GM23338 (cell line): Measurements from ENCODE around the gene PTX3. TPM values are rescaled to one million over a fixed set of nuclear protein-coding genes. Genes with fewer than 3 reads are reported as not detected.

ENCODE experiments used
- ATAC-seq: fragments of 200-7000 bp; cut with Tn5 transposase; 3 replicates; pipeline ENCODE4 v1.9.1; 2020
- DNase-seq: peaks from one replicate; pipeline ENCODE4 v3.0.0-alpha.2; 2015; ENCODE audit warnings: low spot score
- H2AFZ ChIP-seq: fragments of 200-600 bp; sonication (generic); 2 replicates; pipeline ENCODE4 v1.8.0; 2016; ENCODE audit warnings: antibody characterized with exemption, mild to moderate bottlenecking, moderate library complexity
- H3F3A ChIP-seq: fragments of 200-600 bp; sonication (generic); replicated peaks from 2 replicates; pipeline ENCODE4 v1.8.0; 2017; ENCODE audit warnings: antibody characterized with exemption, mixed run types, low read depth
- H3K27ac ChIP-seq: fragments of 200-600 bp; sonication (generic); 2 replicates; pipeline ENCODE4 v1.6.1; 2016; ENCODE audit warnings: low read depth
- H3K27me3 ChIP-seq: fragments of 200-600 bp; sonication (generic); 2 replicates; pipeline ENCODE4 v1.8.0; 2016; ENCODE audit warnings: mild to moderate bottlenecking, mixed run types, moderate library complexity; ENCODE audit not compliant: insufficient read depth
- H3K36me3 ChIP-seq: fragments of 200-600 bp; sonication (generic); 2 replicates; pipeline ENCODE4 v1.8.0; 2016; ENCODE audit warnings: mild to moderate bottlenecking; ENCODE audit not compliant: insufficient read depth
- H3K4me1 ChIP-seq: fragments of 200-600 bp; sonication (generic); 2 replicates; pipeline ENCODE4 v1.8.0; 2016; ENCODE audit warnings: mild to moderate bottlenecking, moderate library complexity; ENCODE audit not compliant: insufficient read depth
- H3K4me2 ChIP-seq: fragments of 200-600 bp; sonication (generic); 2 replicates; pipeline ENCODE4 v1.7.1; 2017; ENCODE audit warnings: mixed run types
- H3K4me3 ChIP-seq: fragments of 200-600 bp; sonication (generic); 2 replicates; pipeline ENCODE4 v1.6.1; 2016; ENCODE audit warnings: mixed run types
- H3K79me2 ChIP-seq: fragments of 200-600 bp; sonication (generic); replicated peaks from 2 replicates; pipeline ENCODE4 v1.8.0; 2017; ENCODE audit warnings: mild to moderate bottlenecking; ENCODE audit not compliant: insufficient read depth
- H3K9me2 ChIP-seq: fragments of 200-600 bp; sonication (generic); 2 replicates; pipeline ENCODE4 v1.8.0; 2017; ENCODE audit not compliant: insufficient read depth
- H4K20me1 ChIP-seq: fragments of 200-600 bp; sonication (generic); replicated peaks from 2 replicates; pipeline ENCODE4 v1.8.0; 2017; ENCODE audit warnings: mild to moderate bottlenecking; ENCODE audit not compliant: insufficient read depth
- H3K27ac Mint-ChIP-seq: 2 replicates; pipeline ENCODE4 v1.8.0; 2020; ENCODE audit warnings: inconsistent platforms, mild to moderate bottlenecking, moderate library complexity, mixed read lengths
- H3K27me3 Mint-ChIP-seq: 3 replicates; pipeline ENCODE4 v1.8.0; 2022; ENCODE audit warnings: low read depth, mild to moderate bottlenecking, moderate library complexity, mixed read lengths, inconsistent platforms; ENCODE audit not compliant: insufficient read depth, poor library complexity
- H3K36me3 Mint-ChIP-seq: 3 replicates; pipeline ENCODE4 v1.8.0; 2021; ENCODE audit warnings: low read depth, mild to moderate bottlenecking, inconsistent platforms, moderate library complexity, mixed read lengths
- H3K4me1 Mint-ChIP-seq: 3 replicates; pipeline ENCODE4 v1.8.0; 2020; ENCODE audit warnings: mild to moderate bottlenecking, inconsistent platforms, mixed read lengths
- H3K4me3 Mint-ChIP-seq: 3 replicates; pipeline ENCODE4 v1.8.0; 2021; ENCODE audit warnings: moderate library complexity, mild to moderate bottlenecking, inconsistent platforms, mixed read lengths
- H3K9me3 Mint-ChIP-seq: 3 replicates; pipeline ENCODE4 v1.8.0; 2020; ENCODE audit warnings: moderate library complexity, mild to moderate bottlenecking, inconsistent platforms, mixed read lengths
- CTCF ChIP-seq, 2 experiments: fragments of 200-600 bp in 1 of 2; sonication (generic) in 1 of 2; conservative IDR thresholded peaks; 2 replicates each; pipeline versions ENCODE4 v1.5.1 to v1.6.1; 2016 to 2017; ENCODE audit warnings: antibody characterized with exemption in 2 of 2, low read depth in 2 of 2, mild to moderate bottlenecking in 2 of 2, moderate library complexity in 1 of 2
- EZH2phosphoT487 ChIP-seq: fragments of 200-600 bp; sonication (generic); IDR thresholded peaks from one replicate; pipeline ENCODE4 v1.8.1; 2018; ENCODE audit warnings: antibody characterized with exemption; ENCODE audit not compliant: unreplicated experiment
- JUNB ChIP-seq: IDR thresholded peaks from one replicate; pipeline ENCODE4 v1.6.1; 2016; ENCODE audit warnings: antibody characterized with exemption; ENCODE audit not compliant: unreplicated experiment
- NANOG ChIP-seq: IDR thresholded peaks from 2 replicates; pipeline ENCODE4 v1.6.1; 2016; ENCODE audit warnings: antibody characterized with exemption, borderline replicate concordance
- POLR2AphosphoS5 ChIP-seq: IDR thresholded peaks from 2 replicates; pipeline ENCODE4 v1.6.1; 2016; ENCODE audit warnings: antibody characterized with exemption, low read depth
- STAT1 ChIP-seq: IDR thresholded peaks from one replicate; pipeline ENCODE4 v1.6.1; 2016; ENCODE audit warnings: antibody characterized with exemption; ENCODE audit not compliant: unreplicated experiment
- ZNF462 ChIP-seq: fragments of 250-450 bp; sonication (Bioruptor Pico); IDR thresholded peaks from 2 replicates; pipeline ENCODE4 v1.5.0; 2020; ENCODE audit warnings: mild to moderate bottlenecking, moderate library complexity
- polyA plus RNA-seq: library from polyadenylated mRNA; unstranded; fragments of >200 nt; fragmentation: Nextera tagmentation; extraction: Ambion mirVana; gene quantifications from 2 replicates; pipeline ENCODE4 v1.2.1, GENCODE V29; 2016
- total RNA-seq: library from RNA; depleted of rRNA; stranded (reverse); fragments of >200 nt; shearing (Covaris generic); gene quantifications from 2 replicates; pipeline ENCODE4 v1.2.3, GENCODE V29; 2014

PTX3 gene
- total and polyA plus RNA-seq, 2 experiments from 2014 or later: 1.2 to 2.4 TPM

GRCh38 chr3:157387708-157388435 lies 48.8 kb upstream of the PTX3 start (continued):
- TF ChIP-seq CTCF (conservative IDR thresholded peaks at IDR 0.05; ENCODE audit: low read depth in 2 of 2) (no peak), STAT1 (no peak), JUNB (no peak), EZH2phosphoT487 (no peak), ZNF462 (no peak), NANOG (no peak), POLR2AphosphoS5 (no peak)

GRCh38 chr3:157388976-157389375 lies 47.7 kb upstream of the PTX3 start:
- H3K27me3 ChIP-seq: no peaks in the 10 kb centered on the region
- H3K27ac ChIP-seq: no peak overlapping the region
- ATAC-seq (no peak), DNase-seq (no peak)
- no peak overlapping the region for H3K4me2 ChIP-seq
- H4K20me1 ChIP-seq: no peaks in the 10 kb centered on the region
- no peak overlapping the region for H2AFZ ChIP-seq
- Mint-ChIP-seq H3K27ac (no peak overlapping the region), H3K4me1 (peaks cover 9% of the 10 kb centered on the region; the same call in 2 of the 3 replicates), H3K36me3 (no peaks in the 10 kb centered on the region), H3K9me3 (no peaks in the 10 kb centered on the region), H3K27me3 (no peaks in the 10 kb centered on the region), H3K4me3 (no peak overlapping the region)
- no peaks in the 10 kb centered on the region for H3F3A ChIP-seq
- no peaks in the 10 kb centered on the region for H3K79me2 ChIP-seq
- no peaks in the 10 kb centered on the region for H3K36me3 ChIP-seq
- no peaks in the 10 kb centered on the region for H3K4me1 ChIP-seq
- H3K4me3 ChIP-seq: no peak overlapping the region
- H3K9me2 ChIP-seq: no peaks in the 10 kb centered on the region
- TF ChIP-seq EZH2phosphoT487 (no peak), ZNF462 (no peak)
